Kidney (tissue), 14 donors: ENCODE results near the gene TRMT1. TPM values are rescaled to one million over a fixed set of nuclear protein-coding genes. Genes with fewer than 3 reads are reported as not detected.

ENCODE experiments used
- DNase-seq, 5 donors: peaks; one replicate each; pipeline ENCODE4 v3.0.0-alpha.2; 2013 to 2020
- FAIRE-seq: peaks from 2 replicates; lab custom pipeline; 2012; peaks lifted over from hg19 to GRCh38; lab: Jason Lieb, UNC
- H3K27ac ChIP-seq, 2 donors: one replicate each; pipeline ENCODE4 v1.7.0; 2013; ENCODE audit warnings: low read depth in 2 of 2, low read length in 2 of 2, inconsistent platforms in 1 of 2
- H3K27me3 ChIP-seq: one replicate; pipeline ENCODE4 v1.7.1; 2013; ENCODE audit warnings: low read length, inconsistent platforms; ENCODE audit not compliant: control insufficient read depth, insufficient read depth
- H3K36me3 ChIP-seq, 3 donors: one replicate each; pipeline versions ENCODE4 v1.7.0 to v1.7.1; 2013; ENCODE audit warnings: low read length in 3 of 3, control low read depth in 1 of 3, inconsistent platforms in 1 of 3; ENCODE audit not compliant: insufficient read depth in 3 of 3, control insufficient read depth in 2 of 3
- H3K4me1 ChIP-seq, 3 donors: one replicate each; pipeline versions ENCODE4 v1.7.0 to v1.7.1; 2013; ENCODE audit warnings: low read length in 3 of 3, inconsistent platforms in 1 of 3, low read depth in 1 of 3; ENCODE audit not compliant: control insufficient read depth in 2 of 3, insufficient read depth in 2 of 3
- H3K4me3 ChIP-seq, 3 donors: one replicate each; pipeline versions ENCODE4 v1.7.0 to v1.8.1; 2013; ENCODE audit warnings: low read length in 3 of 3, control low read depth in 1 of 3, inconsistent platforms in 1 of 3
- H3K9ac ChIP-seq, 3 donors: one replicate each; pipeline versions ENCODE4 v1.7.0 to v1.7.1; 2013; ENCODE audit warnings: low read length in 3 of 3, control low read depth in 1 of 3, inconsistent platforms in 1 of 3
- H3K9me3 ChIP-seq, 3 donors: one replicate each; pipeline versions ENCODE4 v1.7.0 to v1.7.1; 2013; ENCODE audit warnings: low read length in 3 of 3, control low read depth in 1 of 3, inconsistent platforms in 1 of 3; ENCODE audit not compliant: control insufficient read depth in 2 of 3, insufficient read depth in 1 of 3
- CTCF ChIP-seq: IDR thresholded peaks from 3 replicates; pipeline ENCODE4 v1.5.1; 2012; ENCODE audit warnings: mild to moderate bottlenecking, moderate library complexity, borderline replicate concordance; ENCODE audit not compliant: insufficient read depth; ENCODE audit errors: extremely low read depth
- intact Hi-C: fragments of 100-400 bp; cut with DNase I; formaldehyde crosslinking; loops from one replicate; pipeline ENCODE4 v1.11.1; 2022
- polyA plus RNA-seq: library from polyadenylated mRNA; stranded (reverse); fragments of 350-450 nt; fragmentation: Illumina TruSeq; extraction: RNeasy Lipid Tissue Mini Kit (QIAGEN cat#74804); gene quantifications from one replicate; pipeline ENCODE4 v1.2.3, GENCODE V29; 2014; ENCODE audit warnings: low read depth, low replicate concordance; ENCODE audit not compliant: insufficient read depth
- total RNA-seq: library from RNA; stranded (reverse); fragmentation: NEBNext Ultra II Directional; extraction: Animal tissue kit (Norgen Biotek cat#: 25700); gene quantifications from one replicate; pipeline ENCODE4 v1.2.1, GENCODE V29; 2021
- donor health status: control.
- donor health status: control.
- donor health status: control.
- donor health status: control.
- donor health status: control.
- donor health status: DM: yes; HTN: yes; CAD: no.
- donor health status: Normal renal cell carcinoma (clear cell type).

The TRMT1 gene
- total and polyA plus RNA-seq, 2 donors from 2014 or later, result 22.7 to 40.0 TPM

GRCh38 chr19:13062317-13062716, 54.2 kb downstream of the TRMT1 start:
- H3K9ac ChIP-seq, result no peak overlapping the region

GRCh38 chr19:13060964-13061927, 55.3 kb downstream of the TRMT1 start:
- no peak for FAIRE-seq
- intact Hi-C loops, result loop anchor here (10.0 kb wide), 1 partner anchor 86 kb away; no protein-coding TSS in a partner anchor

More at GRCh38 chr19:13062317-13062716, 54.2 kb downstream of the TRMT1 start:
- Histone ChIP-seq H3K9me3 (no peaks in the 10 kb centered on the region), H3K4me3 (no peak overlapping the region), H3K27me3 (peaks cover 6% of the 10 kb centered on the region), H3K36me3 (no peaks in the 10 kb centered on the region), H3K4me1 (peaks cover 0 to 22% (median 2%) of the 10 kb centered on the region in 3 donors), H3K27ac (no peak overlapping the region)
- TF ChIP-seq CTCF, result no peak
- intact Hi-C loops, result loop anchor here (10.0 kb wide), 1 partner anchor 88 kb away; no protein-coding TSS in a partner anchor
- DNase-seq (no peak), FAIRE-seq (no peak)

GRCh38 chr19:13060233-13060963, 56.1 kb downstream of the TRMT1 start:
- intact Hi-C loops, result loop anchor here (10.0 kb wide), 1 partner anchor 86 kb away; no protein-coding TSS in a partner anchor
- no peak overlapping the region for H3K27ac ChIP-seq
- TF ChIP-seq CTCF, result no peak
- peak overlapping the region in 1 of 3 donors; percentile 67 for H3K4me3 ChIP-seq
- peaks cover 6% of the 10 kb centered on the region for H3K27me3 ChIP-seq
- peaks cover 0 to 28% (median 12%) of the 10 kb centered on the region in 3 donors for H3K4me1 ChIP-seq
- H3K9me3 ChIP-seq, result no peaks in the 10 kb centered on the region
- DNase-seq (peak in 1 of 5 donors; percentile 49), FAIRE-seq (no peak)
- H3K36me3 ChIP-seq, result no peaks in the 10 kb centered on the region
- no peak overlapping the region for H3K9ac ChIP-seq

More at GRCh38 chr19:13060964-13061927, 55.3 kb downstream of the TRMT1 start:
- H3K27me3 ChIP-seq, result peaks cover 6% of the 10 kb centered on the region
- H3K36me3 ChIP-seq, result no peaks in the 10 kb centered on the region
- DNase-seq, result peak; percentile 84 to 93 (median 90)
- peaks cover 0 to 22% (median 5%) of the 10 kb centered on the region in 3 donors for H3K4me1 ChIP-seq
- H3K4me3 ChIP-seq, result peak overlapping the region; percentile 24 to 67 (median 41)
- TF ChIP-seq CTCF, result peak; percentile 96
- peak overlapping the region in 1 of 3 donors; percentile 66 for H3K9ac ChIP-seq
- H3K9me3 ChIP-seq, result no peaks in the 10 kb centered on the region
- no peak overlapping the region for H3K27ac ChIP-seq
